H9 (cell line): ENCODE measurements around the gene JARID2. TPM values are rescaled to one million over a fixed set of nuclear protein-coding genes. Genes with fewer than 3 reads are reported as not detected.

Source experiments
- DNase-seq: peaks from one replicate; pipeline ENCODE4 v3.0.0-alpha.2; 2017
- H2AFZ ChIP-seq: one replicate; pipeline ENCODE4 v1.6.1; 2013; ENCODE audit warnings: mild to moderate bottlenecking, low read length, control low read depth, moderate library complexity
- H2AK5ac ChIP-seq: 2 replicates; pipeline ENCODE4 v1.6.1; 2013; ENCODE audit warnings: low read length, control low read depth, mixed read lengths; ENCODE audit not compliant: insufficient read length
- H2BK120ac ChIP-seq: one replicate; pipeline ENCODE4 v1.6.1; 2013; ENCODE audit warnings: low read depth, mild to moderate bottlenecking, low read length, control low read depth, inconsistent platforms; ENCODE audit not compliant: poor library complexity, severe bottlenecking
- H2BK12ac ChIP-seq: 2 replicates; pipeline ENCODE4 v1.6.1; 2013; ENCODE audit warnings: low read length, control low read depth, mixed read lengths, low read depth; ENCODE audit not compliant: insufficient read length
- H2BK15ac ChIP-seq: 2 replicates; pipeline ENCODE4 v1.6.1; 2013; ENCODE audit warnings: low read depth, low read length, control low read depth
- H2BK20ac ChIP-seq: one replicate; pipeline ENCODE4 v1.6.1; 2013; ENCODE audit warnings: low read depth, mild to moderate bottlenecking, low read length, control low read depth, inconsistent platforms; ENCODE audit not compliant: poor library complexity, severe bottlenecking
- H2BK5ac ChIP-seq: 2 replicates; pipeline ENCODE4 v1.6.1; 2013; ENCODE audit warnings: low read length, control low read depth, mixed read lengths; ENCODE audit not compliant: insufficient read length
- H3K14ac ChIP-seq: 2 replicates; pipeline ENCODE4 v1.6.1; 2013; ENCODE audit warnings: low read length, control low read depth; ENCODE audit not compliant: insufficient read depth
- H3K18ac ChIP-seq: 2 replicates; pipeline ENCODE4 v1.6.1; 2013; ENCODE audit warnings: low read depth, mild to moderate bottlenecking, mixed read lengths, low read length, control low read depth; ENCODE audit not compliant: insufficient read length
- H3K23ac ChIP-seq: 2 replicates; pipeline ENCODE4 v1.6.1; 2013; ENCODE audit warnings: low read length, control low read depth, mixed read lengths, low read depth; ENCODE audit not compliant: insufficient read length
- H3K23me2 ChIP-seq: 2 replicates; pipeline ENCODE4 v1.6.1; 2013; ENCODE audit warnings: low read depth, mild to moderate bottlenecking, mixed read lengths, low read length, control low read depth; ENCODE audit not compliant: insufficient read length, poor library complexity, severe bottlenecking
- H3K27ac ChIP-seq: 2 replicates; pipeline ENCODE4 v1.5.1; 2013; ENCODE audit warnings: low read length, control low read depth, mixed read lengths, low read depth; ENCODE audit not compliant: insufficient read length
- H3K27me3 ChIP-seq: 2 replicates; pipeline ENCODE4 v1.6.1; 2013; ENCODE audit warnings: low read length, control low read depth, inconsistent platforms; ENCODE audit not compliant: insufficient read depth
- H3K4ac ChIP-seq: 2 replicates; pipeline ENCODE4 v1.6.1; 2013; ENCODE audit warnings: low read depth, mild to moderate bottlenecking, control low read depth, inconsistent platforms, low read length, moderate library complexity
- H3K4me1 ChIP-seq: 2 replicates; pipeline ENCODE4 v1.6.1; 2013; ENCODE audit warnings: low read length, control low read depth, inconsistent platforms; ENCODE audit not compliant: insufficient read depth
- H3K4me2 ChIP-seq: 2 replicates; pipeline ENCODE4 v1.6.1; 2013; ENCODE audit warnings: low read length, control low read depth, mixed read lengths; ENCODE audit not compliant: insufficient read length, insufficient read depth
- H3K56ac ChIP-seq: 2 replicates; pipeline ENCODE4 v1.6.1; 2013; ENCODE audit warnings: low read depth, mild to moderate bottlenecking, mixed read lengths, low read length, control low read depth; ENCODE audit not compliant: insufficient read length
- H3K79me1 ChIP-seq: 2 replicates; pipeline ENCODE4 v1.6.1; 2013; ENCODE audit warnings: low read depth, mild to moderate bottlenecking, moderate library complexity, low read length, control low read depth, inconsistent platforms; ENCODE audit not compliant: insufficient read depth, poor library complexity, severe bottlenecking
- H3K79me2 ChIP-seq: 2 replicates; pipeline ENCODE4 v1.6.1; 2013; ENCODE audit warnings: low read length, control low read depth, inconsistent platforms; ENCODE audit not compliant: insufficient read depth
- H3K9ac ChIP-seq: 2 replicates; pipeline ENCODE4 v1.6.1; 2013; ENCODE audit warnings: low read length, control low read depth, mixed read lengths; ENCODE audit not compliant: insufficient read length; ENCODE audit errors: extremely low read depth
- H3K9me3 ChIP-seq: one replicate; pipeline ENCODE4 v1.6.1; 2013; ENCODE audit warnings: low read depth, low read length, inconsistent platforms; ENCODE audit not compliant: control insufficient read depth
- H3T11ph ChIP-seq: one replicate; pipeline ENCODE4 v1.6.1; 2013; ENCODE audit warnings: mild to moderate bottlenecking, low read length, control low read depth, inconsistent platforms
- H4K20me1 ChIP-seq: one replicate; pipeline ENCODE4 v1.6.1; 2013; ENCODE audit not compliant: control insufficient read depth, insufficient read length, insufficient read depth
- H4K5ac ChIP-seq: 2 replicates; pipeline ENCODE4 v1.6.1; 2013; ENCODE audit warnings: low read depth, mild to moderate bottlenecking, mixed read lengths, low read length, control low read depth; ENCODE audit not compliant: insufficient read length
- H4K8ac ChIP-seq: replicated peaks from 2 replicates; pipeline ENCODE4 v1.6.1; 2013; ENCODE audit warnings: low read length, control low read depth, mixed read lengths, low read depth; ENCODE audit not compliant: insufficient read length
- H4K91ac ChIP-seq: 2 replicates; pipeline ENCODE4 v1.6.1; 2013; ENCODE audit warnings: low read depth, mild to moderate bottlenecking, moderate library complexity, mixed read lengths, low read length, control low read depth; ENCODE audit not compliant: insufficient read length
- H3K27ac Mint-ChIP-seq, 3 experiments: 2 replicates in 2 of 3; 3 replicates in 1 of 3; pipeline ENCODE4 v1.8.0; 2020 to 2021; ENCODE audit warnings: mixed read lengths in 3 of 3, mild to moderate bottlenecking in 1 of 3, moderate library complexity in 1 of 3
- H3K27me3 Mint-ChIP-seq: 2 replicates; pipeline ENCODE4 v1.8.0; 2021; ENCODE audit warnings: low read depth, mild to moderate bottlenecking, moderate library complexity, mixed read lengths
- H3K36me3 Mint-ChIP-seq, 3 experiments: 2 replicates in 2 of 3; 3 replicates in 1 of 3; pipeline ENCODE4 v1.8.0; 2020 to 2021; ENCODE audit warnings: low read depth in 3 of 3, mixed read lengths in 3 of 3; ENCODE audit not compliant: insufficient read depth in 1 of 3
- H3K4me1 Mint-ChIP-seq, 2 experiments: 2 replicates each; pipeline ENCODE4 v1.8.0; 2020; ENCODE audit warnings: mixed read lengths in 2 of 2
- H3K4me3 Mint-ChIP-seq, 2 experiments: 2 replicates in 1 of 2; 3 replicates in 1 of 2; pipeline ENCODE4 v1.8.0; 2020 to 2021; ENCODE audit warnings: mild to moderate bottlenecking in 2 of 2, mixed read lengths in 2 of 2, moderate library complexity in 1 of 2
- H3K9me3 Mint-ChIP-seq, 2 experiments: 2 replicates in 1 of 2; 3 replicates in 1 of 2; pipeline ENCODE4 v1.8.0; 2020; ENCODE audit warnings: mild to moderate bottlenecking in 2 of 2, mixed read lengths in 2 of 2, moderate library complexity in 1 of 2
- CTCF ChIP-seq: fragments of 200-600 bp; sonication (generic); conservative IDR thresholded peaks from 3 replicates; pipeline ENCODE4 v1.8.0; 2021; ENCODE audit warnings: antibody characterized with exemption, mild to moderate bottlenecking
- WGBS: extraction: QIAGEN DNeasy Blood & Tissue Kit; methylation state at CpG from one replicate; pipeline ENCODE4 v1.1.7; 2013; ENCODE audit warnings: missing lambda C conversion rate, low lambda C conversion rate, mixed read lengths; ENCODE audit not compliant: insufficient read length; ENCODE audit errors: extremely low coverage; 5-methylcytosine and 5-hydroxymethylcytosine counted together
- total RNA-seq: library from RNA; stranded (reverse); gene quantifications from 2 replicates; pipeline ENCODE4 v1.2.1, GENCODE V29; 2021

JARID2 gene
- total RNA-seq, 1 experiment from 2014 or later, result 174 TPM

GRCh38 chr6:15265787-15266186 is 19.9 kb downstream of the JARID2 start:
- no peaks in the 10 kb centered on the region for H3K27me3 ChIP-seq
- H4K8ac ChIP-seq, result no peak overlapping the region
- Mint-ChIP-seq H3K27me3 (no peaks in the 10 kb centered on the region), H3K4me1 (peaks cover 91 to 93% of the 10 kb centered on the region in 2 experiments), H3K9me3 (no peaks in the 10 kb centered on the region), H3K4me3 (peak overlapping the region; percentile 46 to 76), H3K27ac (peak overlapping the region in 1 of 3 experiments; percentile 87; a peak in 3 of 7 replicates), H3K36me3 (peaks cover 5 to 23% (median 17%) of the 10 kb centered on the region in 3 experiments; a peak in 6 of 7 replicates)
- H3K9me3 ChIP-seq, result no peaks in the 10 kb centered on the region
- no peak overlapping the region for H2BK12ac ChIP-seq
- H3K79me2 ChIP-seq, result peaks cover 93% of the 10 kb centered on the region
- H2BK15ac ChIP-seq, result no peak overlapping the region
- DNase-seq, result no peak
- no peak overlapping the region for H2BK5ac ChIP-seq
- H2AFZ ChIP-seq, result no peak overlapping the region
- TF ChIP-seq CTCF, result no peak
- no CpG with 5 or more reads among the region's 5 CpGs for WGBS
- H4K20me1 ChIP-seq, result no peaks in the 10 kb centered on the region
- H3K14ac ChIP-seq, result no peak overlapping the region
- no peak overlapping the region for H2BK120ac ChIP-seq
- H2BK20ac ChIP-seq, result no peak overlapping the region
- no peak overlapping the region for H4K91ac ChIP-seq
- H3K4me2 ChIP-seq, result peak overlapping the region; percentile 83
- no peak overlapping the region for H3K27ac ChIP-seq
- H4K5ac ChIP-seq, result no peak overlapping the region
- no peaks in the 10 kb centered on the region for H3K79me1 ChIP-seq
- H3K23me2 ChIP-seq, result peaks cover 6% of the 10 kb centered on the region
- no peak overlapping the region for H3K4ac ChIP-seq
- no peak overlapping the region for H3K18ac ChIP-seq
- no peak overlapping the region for H3T11ph ChIP-seq
- no peak overlapping the region for H3K56ac ChIP-seq
- no peak overlapping the region for H2AK5ac ChIP-seq
- peaks cover 44% of the 10 kb centered on the region for H3K4me1 ChIP-seq
- H3K23ac ChIP-seq, result no peak overlapping the region
- H3K9ac ChIP-seq, result no peak overlapping the region
